Upper lobe of left lung (tissue), 6 donors: Measurements from ENCODE around the gene DPH2. TPM values are rescaled to one million over a fixed set of nuclear protein-coding genes. Genes with fewer than 3 reads are reported as not detected.

Source experiments
- ATAC-seq, 2 donors: fragments of 200-7000 bp; cut with Tn5 transposase; one replicate each; pipeline ENCODE4 v1.9.1; 2022; ENCODE audit warnings: mild to moderate bottlenecking in 2 of 2, moderate library complexity in 2 of 2; ENCODE audit not compliant: low FRiP score in 2 of 2
- DNase-seq, 2 donors: peaks; one replicate each; pipeline ENCODE4 v3.0.0-alpha.2; 2019 to 2020
- H3K27ac ChIP-seq, 4 donors: fragments of 200-600 bp; sonication (generic); one replicate each; pipeline ENCODE4 v1.5.1; 2016 to 2019
- H3K27me3 ChIP-seq, 4 donors: fragments of 200-600 bp; sonication (generic); one replicate each; pipeline ENCODE4 v1.5.1; 2017 to 2019
- H3K36me3 ChIP-seq, 4 donors: fragments of 200-600 bp; sonication (generic); one replicate each; pipeline ENCODE4 v1.5.1; 2016 to 2019
- H3K4me1 ChIP-seq, 4 donors: fragments of 200-600 bp; sonication (generic); one replicate each; pipeline ENCODE4 v1.5.1; 2018 to 2019
- H3K4me3 ChIP-seq, 4 donors: fragments of 200-600 bp; sonication (generic); one replicate each; pipeline ENCODE4 v1.5.1; 2017 to 2019; ENCODE audit warnings: mild to moderate bottlenecking in 2 of 4, moderate library complexity in 1 of 4
- H3K9me3 ChIP-seq, 4 donors: fragments of 200-600 bp; sonication (generic); one replicate each; pipeline ENCODE4 v1.5.1; 2018 to 2019
- CTCF ChIP-seq, 6 experiments: fragments of 450-650 bp in 4 of 6; fragments of 200-600 bp in 2 of 6; sonication (generic) in 2 of 6; IDR thresholded peaks; one replicate each; pipeline ENCODE4 v1.5.1; 2016 to 2019; ENCODE audit warnings: antibody characterized with exemption in 6 of 6
- EP300 ChIP-seq, 4 donors: sonication (generic); formaldehyde crosslinking; IDR thresholded peaks; one replicate each; pipeline ENCODE4 v1.5.1; 2017; ENCODE audit warnings: antibody characterized with exemption in 4 of 4, control low read depth in 2 of 4
- POLR2A ChIP-seq, 4 donors: fragments of 450-650 bp; IDR thresholded peaks; one replicate each; pipeline ENCODE4 v1.5.1; 2016 to 2017; ENCODE audit warnings: antibody characterized with exemption in 4 of 4, mild to moderate bottlenecking in 2 of 4
- POLR2AphosphoS5 ChIP-seq, 2 donors: sonication (generic); formaldehyde crosslinking; IDR thresholded peaks; one replicate each; pipeline ENCODE4 v1.5.1; 2017; ENCODE audit warnings: antibody characterized with exemption in 2 of 2
- WGBS, 2 donors: methylation state at CpG; one replicate each; pipeline ENCODE4 v1.1.5; 2017 to 2018; 5-methylcytosine and 5-hydroxymethylcytosine counted together
- total RNA-seq, 6 donors: library from RNA; depleted of rRNA in 4 of 6; stranded (reverse); fragments of >200 nt in 4 of 6; gene quantifications; one replicate each; pipeline versions ENCODE4 v1.1.0 to v1.2.1, GENCODE V29; 2016 to 2021
- donor health status: DM: no; HTN: no; CAD: no; lungs with moderate emphysema.
- donor health status: DM: no; HTN: yes; CAD: no; lungs with severe emphysema.

DPH2 gene
- total RNA-seq, 6 donors from 2014 or later, result 12.9 to 30.4 (median 16.6) TPM

- 84 to 87% methylated on average over 18 to 20 of the region's 20 CpGs for WGBS, 2 donors
- ATAC-seq (no peak), DNase-seq (no peak)
- H3K4me3 ChIP-seq, result no peak overlapping the region
- no peak overlapping the region for H3K27ac ChIP-seq
- H3K9me3 ChIP-seq, result no peaks in the 10 kb centered on the region
- H3K36me3 ChIP-seq, result peaks cover 0 to 13% (median 0%) of the 10 kb centered on the region in 4 donors
- no peaks in the 10 kb centered on the region for H3K4me1 ChIP-seq
- no peaks in the 10 kb centered on the region for H3K27me3 ChIP-seq
- no peak for TF ChIP-seq CTCF (IDR thresholded peaks at IDR 0.05)
- TF ChIP-seq POLR2AphosphoS5 (IDR thresholded peaks at IDR 0.05), result no peak
- no peak for TF ChIP-seq POLR2A (IDR thresholded peaks at IDR 0.05)
- TF ChIP-seq EP300 (IDR thresholded peaks at IDR 0.05), result no peak
Measured at GRCh38 chr1:44016890-44017400, 47.1 kb downstream of the DPH2 start.

DNA sequence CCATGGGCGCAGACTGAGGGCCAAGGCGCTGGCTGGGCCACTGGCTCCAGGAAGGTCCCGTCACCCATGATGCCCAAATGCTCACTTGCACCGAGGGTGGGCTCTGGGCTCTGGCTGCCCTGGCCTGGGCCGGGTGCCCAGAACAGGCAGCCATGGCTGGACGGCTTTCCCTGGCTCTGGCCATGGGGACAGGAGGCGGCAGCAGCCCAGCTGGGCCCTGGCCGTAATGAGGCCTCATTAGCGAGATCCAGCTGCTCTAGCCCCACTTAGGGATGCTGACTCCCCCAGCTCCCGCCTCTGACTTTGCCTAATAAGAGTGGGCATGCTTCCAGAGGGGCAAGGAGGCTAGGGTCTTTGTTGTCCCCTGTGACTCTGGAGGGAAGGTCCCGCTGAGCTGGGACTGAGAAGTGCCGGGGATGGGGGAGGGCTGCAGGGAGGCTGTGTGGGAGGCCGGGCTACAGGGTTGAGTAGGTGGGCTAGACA lies 49.7 kb downstream of the DPH2 start:
- H3K4me1 ChIP-seq, result no peaks in the 10 kb centered on the region
- no peaks in the 10 kb centered on the region for H3K9me3 ChIP-seq
- H3K36me3 ChIP-seq, result peaks cover 0 to 13% (median 3%) of the 10 kb centered on the region in 4 donors
- no peak overlapping the region for H3K27ac ChIP-seq
- DNase-seq, result no peak
- H3K27me3 ChIP-seq, result no peaks in the 10 kb centered on the region
- TF ChIP-seq EP300 (IDR thresholded peaks at IDR 0.05), result no peak
- no peak overlapping the region for H3K4me3 ChIP-seq
- 81 to 88% methylated on average over 4 to 13 of the region's 13 CpGs for WGBS, 2 donors
- ATAC-seq, result no peak

DNA sequence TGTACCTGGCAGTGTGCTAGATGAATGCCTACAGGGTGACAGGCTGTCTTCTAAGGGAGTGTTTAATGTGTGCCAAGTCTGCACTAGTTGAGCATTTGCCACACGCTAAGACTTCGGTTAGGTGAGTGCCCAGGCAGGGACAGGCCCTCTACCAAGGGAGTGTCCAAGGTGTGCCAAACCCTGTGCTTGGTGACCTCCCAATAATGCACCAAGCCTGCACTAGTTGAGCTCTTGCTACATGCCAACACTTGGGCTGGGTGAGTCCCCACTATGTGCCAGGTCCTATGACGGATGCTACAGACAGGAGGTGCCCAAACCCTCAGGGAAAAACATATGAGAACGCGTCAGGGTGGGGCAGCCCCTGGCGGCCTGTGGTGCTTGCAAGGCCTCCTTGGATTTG lies 50.7 kb downstream of the DPH2 start:
- ATAC-seq (no peak), DNase-seq (no peak)
- WGBS, 2 donors, result 63 to 71% methylated on average over 3 to 6 of the region's 6 CpGs

GRCh38 chr1:44021156-44021555 lies 51.3 kb downstream of the DPH2 start:
- H3K4me1 ChIP-seq, result peaks cover 0 to 6% (median 0%) of the 10 kb centered on the region in 4 donors
- ATAC-seq (no peak), DNase-seq (no peak)
- H3K27me3 ChIP-seq, result no peaks in the 10 kb centered on the region
- H3K9me3 ChIP-seq, result no peaks in the 10 kb centered on the region
- H3K4me3 ChIP-seq, result no peak overlapping the region
- WGBS, 2 donors, result 78 to 91% methylated on average over 3 to 8 of the region's 8 CpGs
- H3K27ac ChIP-seq, result no peak overlapping the region
- TF ChIP-seq POLR2AphosphoS5 (IDR thresholded peaks at IDR 0.05) (no peak), EP300 (IDR thresholded peaks at IDR 0.05) (no peak), CTCF (IDR thresholded peaks at IDR 0.05) (no peak), POLR2A (IDR thresholded peaks at IDR 0.05) (no peak)
- peaks cover 0 to 13% (median 3%) of the 10 kb centered on the region in 4 donors for H3K36me3 ChIP-seq

More for the DNA sequence above, 50.7 kb downstream of the DPH2 start:
- Histone ChIP-seq H3K27ac (no peak overlapping the region), H3K4me1 (peaks cover 0 to 4% (median 0%) of the 10 kb centered on the region in 4 donors), H3K27me3 (no peaks in the 10 kb centered on the region), H3K36me3 (peaks cover 0 to 13% (median 3%) of the 10 kb centered on the region in 4 donors), H3K4me3 (no peak overlapping the region), H3K9me3 (no peaks in the 10 kb centered on the region)
- TF ChIP-seq POLR2A (IDR thresholded peaks at IDR 0.05) (no peak), EP300 (IDR thresholded peaks at IDR 0.05) (no peak), CTCF (IDR thresholded peaks at IDR 0.05) (no peak), POLR2AphosphoS5 (IDR thresholded peaks at IDR 0.05) (no peak)

DNA sequence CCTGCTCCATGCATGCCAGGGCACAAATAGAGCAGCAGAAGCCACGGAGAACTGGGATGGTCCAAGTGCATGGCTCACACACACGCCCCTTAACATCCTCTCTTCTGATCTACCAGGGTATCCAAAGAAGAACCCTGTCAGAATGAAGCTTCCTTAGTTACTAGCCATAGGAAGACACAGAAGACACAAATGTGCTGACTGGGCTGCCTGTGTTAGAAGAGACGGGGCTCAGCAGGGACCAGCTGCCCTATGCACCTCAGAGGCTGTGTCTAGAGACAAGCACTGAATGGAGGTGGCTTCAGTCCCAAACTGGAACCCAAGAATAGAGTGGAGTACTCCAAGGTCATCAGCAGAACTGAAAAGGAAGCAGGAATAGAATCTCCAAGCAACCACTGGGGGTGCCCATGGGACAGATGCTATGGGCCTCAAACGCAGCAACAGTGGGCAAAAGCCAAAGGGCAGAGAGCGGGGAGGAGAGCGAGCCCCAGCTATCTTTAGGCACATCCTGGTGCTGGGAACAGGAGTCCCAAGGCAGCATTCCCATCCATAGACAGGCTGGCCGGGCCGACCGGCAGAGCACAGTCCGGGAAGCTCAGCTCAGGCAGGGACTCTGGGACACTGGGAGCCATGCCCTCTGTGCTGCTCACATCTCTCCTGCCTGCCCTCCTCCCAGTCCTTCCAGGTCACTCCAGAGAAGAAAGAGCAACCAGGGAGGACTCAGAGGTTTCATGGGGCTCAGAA lies 51.9 kb downstream of the DPH2 start:
- Histone ChIP-seq H3K9me3 (no peaks in the 10 kb centered on the region), H3K4me3 (no peak overlapping the region), H3K27ac (peak overlapping the region in 2 of 4 donors; percentile 6 to 19), H3K27me3 (no peaks in the 10 kb centered on the region), H3K36me3 (peaks cover 0 to 13% (median 3%) of the 10 kb centered on the region in 4 donors), H3K4me1 (peaks cover 0 to 12% (median 0%) of the 10 kb centered on the region in 4 donors)
- WGBS, 2 donors, result 81 to 86% methylated on average over 10 of the region's 10 CpGs
- DNase-seq, result no peak
- TF ChIP-seq POLR2A (IDR thresholded peaks at IDR 0.05), result no peak
- TF ChIP-seq EP300 (IDR thresholded peaks at IDR 0.05), result no peak
- no peak for TF ChIP-seq POLR2AphosphoS5 (IDR thresholded peaks at IDR 0.05)
- TF ChIP-seq CTCF (IDR thresholded peaks at IDR 0.05), result no peak
- ATAC-seq, result no peak

Other genes starting within 250 kb of the DPH2 start
- gene ARTN, start 36.2 kb upstream of the DPH2 start, total RNA-seq, result 1 to 10 TPM in 3 of 6 donors, not detected in 3; 1.0 to 5.2 (median 1.1) TPM
- 10 to 100 TPM; 16.9 to 46.1 (median 24.1) TPM for gene IPO13, start 23.1 kb upstream of the DPH2 start, total RNA-seq
- 100 to 1,000 TPM in 5 of 6 donors, 10 to 100 TPM in 1; 98.0 to 225 (median 161) TPM for gene ATP6V0B, start 5.0 kb downstream of the DPH2 start, total RNA-seq
- 10 to 100 TPM; 11.5 to 33.0 (median 18.1) TPM for gene B4GALT2, start 9.2 kb downstream of the DPH2 start, total RNA-seq
- gene CCDC24, start 21.6 kb downstream of the DPH2 start, total RNA-seq, result 10 to 100 TPM in 3 of 6 donors, 1 to 10 TPM in 3; 7.3 to 14.5 (median 10.0) TPM
- 10 to 100 TPM in 5 of 6 donors, 1 to 10 TPM in 1; 5.6 to 23.1 (median 19.5) TPM for gene SLC6A9, start 61.5 kb downstream of the DPH2 start, total RNA-seq
- gene KLF17, start 148.8 kb downstream of the DPH2 start, total RNA-seq, result under 1 TPM in 5 of 6 donors, not detected in 1; 0.11 to 0.39 (median 0.33) TPM
- gene KLF18, start 171.6 kb downstream of the DPH2 start, total RNA-seq, result not detected
- gene DMAP1, start 243.5 kb downstream of the DPH2 start, total RNA-seq, result 100 to 1,000 TPM in 1 of 6 donors, 10 to 100 TPM in 5; 32.1 to 236 (median 39.7) TPM